H9 (cell line): Measurements from ENCODE around the gene IL24. TPM values are rescaled to one million over a fixed set of nuclear protein-coding genes. Genes with fewer than 3 reads are reported as not detected.

Source experiments
- DNase-seq: peaks from one replicate; pipeline ENCODE4 v3.0.0-alpha.2; 2017
- H2AFZ ChIP-seq: one replicate; pipeline ENCODE4 v1.6.1; 2013; ENCODE audit warnings: mild to moderate bottlenecking, low read length, control low read depth, moderate library complexity
- H2AK5ac ChIP-seq: 2 replicates; pipeline ENCODE4 v1.6.1; 2013; ENCODE audit warnings: low read length, control low read depth, mixed read lengths; ENCODE audit not compliant: insufficient read length
- H2BK120ac ChIP-seq: one replicate; pipeline ENCODE4 v1.6.1; 2013; ENCODE audit warnings: low read depth, mild to moderate bottlenecking, low read length, control low read depth, inconsistent platforms; ENCODE audit not compliant: poor library complexity, severe bottlenecking
- H2BK12ac ChIP-seq: 2 replicates; pipeline ENCODE4 v1.6.1; 2013; ENCODE audit warnings: low read length, control low read depth, mixed read lengths, low read depth; ENCODE audit not compliant: insufficient read length
- H2BK15ac ChIP-seq: 2 replicates; pipeline ENCODE4 v1.6.1; 2013; ENCODE audit warnings: low read depth, low read length, control low read depth
- H2BK20ac ChIP-seq: one replicate; pipeline ENCODE4 v1.6.1; 2013; ENCODE audit warnings: low read depth, mild to moderate bottlenecking, low read length, control low read depth, inconsistent platforms; ENCODE audit not compliant: poor library complexity, severe bottlenecking
- H2BK5ac ChIP-seq: 2 replicates; pipeline ENCODE4 v1.6.1; 2013; ENCODE audit warnings: low read length, control low read depth, mixed read lengths; ENCODE audit not compliant: insufficient read length
- H3K14ac ChIP-seq: 2 replicates; pipeline ENCODE4 v1.6.1; 2013; ENCODE audit warnings: low read length, control low read depth; ENCODE audit not compliant: insufficient read depth
- H3K18ac ChIP-seq: 2 replicates; pipeline ENCODE4 v1.6.1; 2013; ENCODE audit warnings: low read depth, mild to moderate bottlenecking, mixed read lengths, low read length, control low read depth; ENCODE audit not compliant: insufficient read length
- H3K23ac ChIP-seq: 2 replicates; pipeline ENCODE4 v1.6.1; 2013; ENCODE audit warnings: low read length, control low read depth, mixed read lengths, low read depth; ENCODE audit not compliant: insufficient read length
- H3K23me2 ChIP-seq: 2 replicates; pipeline ENCODE4 v1.6.1; 2013; ENCODE audit warnings: low read depth, mild to moderate bottlenecking, mixed read lengths, low read length, control low read depth; ENCODE audit not compliant: insufficient read length, poor library complexity, severe bottlenecking
- H3K27ac ChIP-seq: 2 replicates; pipeline ENCODE4 v1.5.1; 2013; ENCODE audit warnings: low read length, control low read depth, mixed read lengths, low read depth; ENCODE audit not compliant: insufficient read length
- H3K27me3 ChIP-seq: 2 replicates; pipeline ENCODE4 v1.6.1; 2013; ENCODE audit warnings: low read length, control low read depth, inconsistent platforms; ENCODE audit not compliant: insufficient read depth
- H3K4ac ChIP-seq: 2 replicates; pipeline ENCODE4 v1.6.1; 2013; ENCODE audit warnings: low read depth, mild to moderate bottlenecking, control low read depth, inconsistent platforms, low read length, moderate library complexity
- H3K4me1 ChIP-seq: 2 replicates; pipeline ENCODE4 v1.6.1; 2013; ENCODE audit warnings: low read length, control low read depth, inconsistent platforms; ENCODE audit not compliant: insufficient read depth
- H3K4me2 ChIP-seq: 2 replicates; pipeline ENCODE4 v1.6.1; 2013; ENCODE audit warnings: low read length, control low read depth, mixed read lengths; ENCODE audit not compliant: insufficient read length, insufficient read depth
- H3K56ac ChIP-seq: 2 replicates; pipeline ENCODE4 v1.6.1; 2013; ENCODE audit warnings: low read depth, mild to moderate bottlenecking, mixed read lengths, low read length, control low read depth; ENCODE audit not compliant: insufficient read length
- H3K79me1 ChIP-seq: 2 replicates; pipeline ENCODE4 v1.6.1; 2013; ENCODE audit warnings: low read depth, mild to moderate bottlenecking, moderate library complexity, low read length, control low read depth, inconsistent platforms; ENCODE audit not compliant: insufficient read depth, poor library complexity, severe bottlenecking
- H3K79me2 ChIP-seq: 2 replicates; pipeline ENCODE4 v1.6.1; 2013; ENCODE audit warnings: low read length, control low read depth, inconsistent platforms; ENCODE audit not compliant: insufficient read depth
- H3K9ac ChIP-seq: 2 replicates; pipeline ENCODE4 v1.6.1; 2013; ENCODE audit warnings: low read length, control low read depth, mixed read lengths; ENCODE audit not compliant: insufficient read length; ENCODE audit errors: extremely low read depth
- H3K9me3 ChIP-seq: one replicate; pipeline ENCODE4 v1.6.1; 2013; ENCODE audit warnings: low read depth, low read length, inconsistent platforms; ENCODE audit not compliant: control insufficient read depth
- H3T11ph ChIP-seq: one replicate; pipeline ENCODE4 v1.6.1; 2013; ENCODE audit warnings: mild to moderate bottlenecking, low read length, control low read depth, inconsistent platforms
- H4K20me1 ChIP-seq: one replicate; pipeline ENCODE4 v1.6.1; 2013; ENCODE audit not compliant: control insufficient read depth, insufficient read length, insufficient read depth
- H4K5ac ChIP-seq: 2 replicates; pipeline ENCODE4 v1.6.1; 2013; ENCODE audit warnings: low read depth, mild to moderate bottlenecking, mixed read lengths, low read length, control low read depth; ENCODE audit not compliant: insufficient read length
- H4K8ac ChIP-seq: replicated peaks from 2 replicates; pipeline ENCODE4 v1.6.1; 2013; ENCODE audit warnings: low read length, control low read depth, mixed read lengths, low read depth; ENCODE audit not compliant: insufficient read length
- H4K91ac ChIP-seq: 2 replicates; pipeline ENCODE4 v1.6.1; 2013; ENCODE audit warnings: low read depth, mild to moderate bottlenecking, moderate library complexity, mixed read lengths, low read length, control low read depth; ENCODE audit not compliant: insufficient read length
- H3K27ac Mint-ChIP-seq, 3 experiments: 2 replicates in 2 of 3; 3 replicates in 1 of 3; pipeline ENCODE4 v1.8.0; 2020 to 2021; ENCODE audit warnings: mixed read lengths in 3 of 3, mild to moderate bottlenecking in 1 of 3, moderate library complexity in 1 of 3
- H3K27me3 Mint-ChIP-seq: 2 replicates; pipeline ENCODE4 v1.8.0; 2021; ENCODE audit warnings: low read depth, mild to moderate bottlenecking, moderate library complexity, mixed read lengths
- H3K36me3 Mint-ChIP-seq, 3 experiments: 2 replicates in 2 of 3; 3 replicates in 1 of 3; pipeline ENCODE4 v1.8.0; 2020 to 2021; ENCODE audit warnings: low read depth in 3 of 3, mixed read lengths in 3 of 3; ENCODE audit not compliant: insufficient read depth in 1 of 3
- H3K4me1 Mint-ChIP-seq, 2 experiments: 2 replicates each; pipeline ENCODE4 v1.8.0; 2020; ENCODE audit warnings: mixed read lengths in 2 of 2
- H3K4me3 Mint-ChIP-seq, 2 experiments: 2 replicates in 1 of 2; 3 replicates in 1 of 2; pipeline ENCODE4 v1.8.0; 2020 to 2021; ENCODE audit warnings: mild to moderate bottlenecking in 2 of 2, mixed read lengths in 2 of 2, moderate library complexity in 1 of 2
- H3K9me3 Mint-ChIP-seq, 2 experiments: 2 replicates in 1 of 2; 3 replicates in 1 of 2; pipeline ENCODE4 v1.8.0; 2020; ENCODE audit warnings: mild to moderate bottlenecking in 2 of 2, mixed read lengths in 2 of 2, moderate library complexity in 1 of 2
- WGBS: extraction: QIAGEN DNeasy Blood & Tissue Kit; methylation state at CpG from one replicate; pipeline ENCODE4 v1.1.7; 2013; ENCODE audit warnings: missing lambda C conversion rate, low lambda C conversion rate, mixed read lengths; ENCODE audit not compliant: insufficient read length; ENCODE audit errors: extremely low coverage; 5-methylcytosine and 5-hydroxymethylcytosine counted together
- total RNA-seq: library from RNA; stranded (reverse); gene quantifications from 2 replicates; pipeline ENCODE4 v1.2.1, GENCODE V29; 2021
- TF ChIP-seq, protein P1 (sequence below): fragments of 200-600 bp; sonication (generic); conservative IDR thresholded peaks from 3 replicates; pipeline ENCODE4 v1.8.0; 2021; ENCODE audit warnings: antibody characterized with exemption, mild to moderate bottlenecking

The IL24 gene
- total RNA-seq, 1 experiment from 2014 or later = not detected

DNA sequence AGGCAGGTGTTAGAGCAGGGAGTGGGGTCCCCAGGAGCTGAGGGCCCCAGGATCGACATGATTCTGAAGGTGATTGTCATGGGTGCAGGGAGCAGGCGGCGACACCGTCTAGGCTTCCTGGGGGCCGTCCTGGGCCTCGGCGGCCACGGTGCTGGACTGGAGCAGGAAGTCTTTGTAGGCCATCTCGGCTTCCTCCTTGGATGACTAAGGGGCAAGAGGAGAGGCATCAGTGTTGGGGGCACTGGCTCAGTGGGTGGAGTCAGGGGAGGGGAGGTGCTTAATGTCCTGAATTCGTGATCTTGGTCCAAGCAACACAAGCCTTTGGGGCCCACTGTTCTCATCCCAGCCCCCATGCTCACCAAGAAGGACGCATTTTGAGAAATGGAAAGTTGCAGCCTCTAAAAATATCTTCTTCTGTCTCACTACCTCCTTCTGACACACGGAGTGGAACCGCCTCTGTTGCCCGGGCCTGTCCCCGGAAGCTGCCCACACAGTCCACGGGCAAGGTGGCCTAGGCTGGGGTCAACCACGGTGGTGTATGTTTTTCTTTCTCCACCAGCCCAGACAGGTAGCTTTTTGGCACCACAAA is 33.1 kb downstream of the IL24 start:
- Histone ChIP-seq H3T11ph (no peak overlapping the region), H3K56ac (no peak overlapping the region), H2BK12ac (no peak overlapping the region), H3K23me2 (no peaks in the 10 kb centered on the region), H3K18ac (no peak overlapping the region), H3K27me3 (no peaks in the 10 kb centered on the region), H2BK5ac (no peak overlapping the region), H3K14ac (no peak overlapping the region), H2AFZ (no peak overlapping the region), H3K9me3 (no peaks in the 10 kb centered on the region), H3K4me2 (no peak overlapping the region), H4K5ac (no peak overlapping the region), H4K8ac (no peak overlapping the region), H3K9ac (no peak overlapping the region), H4K91ac (no peak overlapping the region), H3K4me1 (no peaks in the 10 kb centered on the region), H2BK15ac (no peak overlapping the region), H3K79me1 (no peaks in the 10 kb centered on the region), H2AK5ac (no peak overlapping the region), H4K20me1 (no peaks in the 10 kb centered on the region), H3K27ac (no peak overlapping the region), H3K23ac (no peak overlapping the region), H3K79me2 (no peaks in the 10 kb centered on the region), H3K4ac (no peak overlapping the region), H2BK20ac (no peak overlapping the region), H2BK120ac (no peak overlapping the region)
- no peak for DNase-seq
- H3K27me3 Mint-ChIP-seq = peaks cover 4% of the 10 kb centered on the region
- TF ChIP-seq, protein P1, sequence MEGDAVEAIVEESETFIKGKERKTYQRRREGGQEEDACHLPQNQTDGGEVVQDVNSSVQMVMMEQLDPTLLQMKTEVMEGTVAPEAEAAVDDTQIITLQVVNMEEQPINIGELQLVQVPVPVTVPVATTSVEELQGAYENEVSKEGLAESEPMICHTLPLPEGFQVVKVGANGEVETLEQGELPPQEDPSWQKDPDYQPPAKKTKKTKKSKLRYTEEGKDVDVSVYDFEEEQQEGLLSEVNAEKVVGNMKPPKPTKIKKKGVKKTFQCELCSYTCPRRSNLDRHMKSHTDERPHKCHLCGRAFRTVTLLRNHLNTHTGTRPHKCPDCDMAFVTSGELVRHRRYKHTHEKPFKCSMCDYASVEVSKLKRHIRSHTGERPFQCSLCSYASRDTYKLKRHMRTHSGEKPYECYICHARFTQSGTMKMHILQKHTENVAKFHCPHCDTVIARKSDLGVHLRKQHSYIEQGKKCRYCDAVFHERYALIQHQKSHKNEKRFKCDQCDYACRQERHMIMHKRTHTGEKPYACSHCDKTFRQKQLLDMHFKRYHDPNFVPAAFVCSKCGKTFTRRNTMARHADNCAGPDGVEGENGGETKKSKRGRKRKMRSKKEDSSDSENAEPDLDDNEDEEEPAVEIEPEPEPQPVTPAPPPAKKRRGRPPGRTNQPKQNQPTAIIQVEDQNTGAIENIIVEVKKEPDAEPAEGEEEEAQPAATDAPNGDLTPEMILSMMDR = no peak
- no peaks in the 10 kb centered on the region for H3K9me3 Mint-ChIP-seq
- H3K36me3 Mint-ChIP-seq = no peaks in the 10 kb centered on the region
- no peak overlapping the region for H3K4me3 Mint-ChIP-seq
- peaks cover 0 to 3% of the 10 kb centered on the region in 2 experiments; a peak in 1 of 4 replicates for H3K4me1 Mint-ChIP-seq
- H3K27ac Mint-ChIP-seq = no peak overlapping the region
- WGBS = no CpG with 5 or more reads among the region's 17 CpGs
